Testis (tissue), 3 donors: ENCODE data around the gene ARF1. TPM values are rescaled to one million over a fixed set of nuclear protein-coding genes. Genes with fewer than 3 reads are reported as not detected.

Experiments
- DNase-seq: peaks from one replicate; pipeline ENCODE4 v3.0.0-alpha.2; 2019
- H3K27ac ChIP-seq, 2 donors: fragments of 200-600 bp; sonication (generic); one replicate each; pipeline ENCODE4 v1.5.1; 2019
- H3K27me3 ChIP-seq: fragments of 200-600 bp; sonication (generic); one replicate; pipeline ENCODE4 v1.5.1; 2019
- H3K36me3 ChIP-seq: fragments of 200-600 bp; sonication (generic); one replicate; pipeline ENCODE4 v1.5.1; 2017; ENCODE audit warnings: low read depth; ENCODE audit errors: missing control alignments
- H3K4me1 ChIP-seq: fragments of 200-600 bp; sonication (generic); one replicate; pipeline ENCODE4 v1.5.1; 2019
- H3K4me3 ChIP-seq, 2 donors: fragments of 200-600 bp; sonication (generic); one replicate each; pipeline ENCODE4 v1.5.1; 2017 to 2019
- H3K9me3 ChIP-seq: fragments of 200-600 bp; sonication (generic); one replicate; pipeline ENCODE4 v1.5.1; 2017
- POLR2A ChIP-seq: fragments of 450-650 bp; IDR thresholded peaks from one replicate; pipeline ENCODE4 v1.6.1; 2017; ENCODE audit warnings: antibody characterized with exemption, mild to moderate bottlenecking, moderate library complexity
- WGBS, 2 donors: methylation state at CpG; one replicate each; pipeline ENCODE4 v1.1.5; 2018; 5-methylcytosine and 5-hydroxymethylcytosine counted together
- intact Hi-C: fragments of 100-400 bp; cut with DNase I; formaldehyde crosslinking; loops from one replicate; pipeline ENCODE4 v1.15.1; 2023; ENCODE audit warnings: low total_unique reads
- polyA plus RNA-seq: library from polyadenylated mRNA; stranded (reverse); fragments of 350-450 nt; fragmentation: Illumina TruSeq; extraction: RNeasy Lipid Tissue Mini Kit (QIAGEN cat#74804); gene quantifications from one replicate; pipeline ENCODE4 v1.2.3, GENCODE V29; 2014; ENCODE audit warnings: low read depth, low replicate concordance; ENCODE audit not compliant: insufficient read depth
- total RNA-seq, 2 donors: library from RNA; depleted of rRNA; stranded (reverse); fragments of >200 nt; gene quantifications; one replicate each; pipeline ENCODE4 v1.2.3, GENCODE V29; 2016
- TF ChIP-seq, protein P1 (sequence below), 3 experiments: fragments of 450-650 bp in 2 of 3; fragments of 200-600 bp in 1 of 3; sonication (generic) in 1 of 3; IDR thresholded peaks; one replicate each; pipeline ENCODE4 v1.5.1; 2016 to 2019; ENCODE audit warnings: antibody characterized with exemption in 3 of 3, mild to moderate bottlenecking in 2 of 3, moderate library complexity in 1 of 3

The ARF1 gene
- total and polyA plus RNA-seq, 3 donors from 2014 or later = 426 to 637 (median 488) TPM

DNA sequence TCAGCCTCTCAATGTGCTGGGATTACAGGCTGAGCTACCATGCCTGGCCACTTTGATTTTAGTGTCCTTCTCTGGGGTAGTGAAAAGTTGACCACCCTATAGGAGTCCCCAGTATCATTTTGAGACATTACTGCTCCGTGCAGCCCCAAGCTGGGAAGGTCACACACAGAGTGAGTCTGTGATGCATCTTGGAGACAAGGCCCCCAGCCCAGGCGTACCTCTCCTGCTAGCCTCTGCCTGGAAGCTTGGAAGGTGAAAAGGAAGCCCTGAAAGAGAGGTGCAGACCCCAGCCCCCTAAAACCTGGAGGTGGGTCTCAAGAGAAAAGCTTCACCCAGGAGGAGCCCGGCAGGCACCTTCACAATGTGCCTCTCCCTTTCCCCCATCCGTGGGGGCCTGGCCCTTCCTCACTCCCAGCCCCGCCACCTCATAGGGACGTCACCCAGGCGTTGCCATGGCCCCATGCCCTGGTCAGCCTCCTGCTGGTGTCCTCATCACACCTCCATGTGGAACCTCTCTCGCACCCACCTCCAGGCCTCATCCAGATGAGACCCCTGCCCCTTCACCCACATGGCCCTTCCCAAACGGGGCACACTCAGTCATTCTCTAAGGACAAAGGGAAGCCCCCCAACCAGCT lies 5.6 kb upstream of the ARF1 start:
- WGBS, 2 donors = 75 to 79% methylated on average over 9 of the region's 9 CpGs
- no peak for DNase-seq
- intact Hi-C loops = no loop called here

DNA sequence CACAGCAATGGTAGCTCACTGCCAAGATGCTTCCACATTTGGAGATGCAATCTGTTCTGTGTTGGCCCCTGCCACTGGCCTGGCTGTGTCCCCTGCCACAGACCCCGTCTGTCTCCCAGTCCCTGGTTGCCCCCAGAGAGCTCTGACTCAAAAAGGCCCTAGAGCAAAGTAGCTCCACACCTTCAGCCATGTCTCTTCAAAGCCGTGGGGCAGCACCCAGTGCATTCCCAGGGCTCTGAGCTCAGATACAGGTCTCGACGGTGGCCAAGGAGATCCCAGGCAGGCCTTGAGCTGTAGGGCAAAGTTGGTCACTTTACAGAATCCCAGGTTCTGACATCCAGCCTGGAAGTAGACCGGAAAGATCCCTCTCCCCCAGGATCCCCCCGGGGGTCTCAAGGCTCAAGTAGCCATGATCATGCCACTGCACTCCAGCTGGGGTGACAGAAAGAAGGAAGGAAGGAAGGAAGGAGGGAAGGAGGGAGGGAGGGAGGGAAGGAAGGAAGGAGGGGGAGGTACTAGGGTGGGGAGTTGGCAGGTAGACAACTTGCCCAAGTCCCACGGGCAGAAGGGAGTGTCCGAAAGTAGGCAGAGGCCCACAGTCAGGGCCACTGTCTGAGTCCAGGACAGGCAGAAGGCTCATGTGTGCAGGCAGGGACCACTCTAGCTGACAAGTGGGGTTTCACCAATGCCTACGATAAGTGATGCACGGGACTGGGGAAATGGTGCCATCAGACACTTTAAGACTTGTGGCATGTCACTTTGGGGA lies 4.8 kb upstream of the ARF1 start:
- Histone ChIP-seq H3K36me3 (no peaks in the 10 kb centered on the region), H3K27me3 (no peaks in the 10 kb centered on the region), H3K9me3 (no peaks in the 10 kb centered on the region), H3K27ac (no peak overlapping the region), H3K4me3 (no peak overlapping the region), H3K4me1 (peaks cover 9% of the 10 kb centered on the region)
- 79 to 80% methylated on average over 9 to 10 of the region's 10 CpGs for WGBS, 2 donors
- DNase-seq = no peak
- no peak for TF ChIP-seq POLR2A
- intact Hi-C loops = no loop called here

More for the DNA sequence above, 5.6 kb upstream of the ARF1 start:
- Histone ChIP-seq H3K36me3 (no peaks in the 10 kb centered on the region), H3K27ac (no peak overlapping the region), H3K4me1 (peaks cover 9% of the 10 kb centered on the region), H3K4me3 (no peak overlapping the region), H3K27me3 (no peaks in the 10 kb centered on the region), H3K9me3 (no peaks in the 10 kb centered on the region)
- TF ChIP-seq, protein P1, sequence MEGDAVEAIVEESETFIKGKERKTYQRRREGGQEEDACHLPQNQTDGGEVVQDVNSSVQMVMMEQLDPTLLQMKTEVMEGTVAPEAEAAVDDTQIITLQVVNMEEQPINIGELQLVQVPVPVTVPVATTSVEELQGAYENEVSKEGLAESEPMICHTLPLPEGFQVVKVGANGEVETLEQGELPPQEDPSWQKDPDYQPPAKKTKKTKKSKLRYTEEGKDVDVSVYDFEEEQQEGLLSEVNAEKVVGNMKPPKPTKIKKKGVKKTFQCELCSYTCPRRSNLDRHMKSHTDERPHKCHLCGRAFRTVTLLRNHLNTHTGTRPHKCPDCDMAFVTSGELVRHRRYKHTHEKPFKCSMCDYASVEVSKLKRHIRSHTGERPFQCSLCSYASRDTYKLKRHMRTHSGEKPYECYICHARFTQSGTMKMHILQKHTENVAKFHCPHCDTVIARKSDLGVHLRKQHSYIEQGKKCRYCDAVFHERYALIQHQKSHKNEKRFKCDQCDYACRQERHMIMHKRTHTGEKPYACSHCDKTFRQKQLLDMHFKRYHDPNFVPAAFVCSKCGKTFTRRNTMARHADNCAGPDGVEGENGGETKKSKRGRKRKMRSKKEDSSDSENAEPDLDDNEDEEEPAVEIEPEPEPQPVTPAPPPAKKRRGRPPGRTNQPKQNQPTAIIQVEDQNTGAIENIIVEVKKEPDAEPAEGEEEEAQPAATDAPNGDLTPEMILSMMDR (IDR thresholded peaks at IDR 0.05) = no peak
- no peak for TF ChIP-seq POLR2A

DNA sequence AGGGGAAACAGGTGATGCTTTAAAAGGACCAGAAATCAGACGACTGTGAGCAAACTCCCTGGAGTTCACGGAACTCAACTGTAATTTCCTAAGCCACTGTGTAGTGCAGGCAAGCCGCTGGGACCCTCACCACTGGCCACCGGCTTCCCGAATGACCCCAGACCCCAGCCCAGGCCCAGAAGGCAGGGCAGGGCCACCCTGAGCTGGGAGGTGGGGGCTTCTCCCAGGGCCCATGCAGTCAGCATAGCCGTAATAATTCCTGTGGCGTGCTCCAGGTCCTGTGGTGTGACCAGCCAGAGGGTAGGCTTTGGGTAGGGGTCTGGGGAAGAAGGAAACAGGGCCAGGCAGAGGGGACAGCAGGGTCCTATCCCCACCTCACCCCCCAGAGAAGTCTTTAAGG lies 3.5 kb upstream of the ARF1 start:
- Histone ChIP-seq H3K27ac (no peak overlapping the region), H3K9me3 (no peaks in the 10 kb centered on the region), H3K27me3 (no peaks in the 10 kb centered on the region), H3K4me1 (peaks cover 9% of the 10 kb centered on the region), H3K36me3 (no peaks in the 10 kb centered on the region), H3K4me3 (no peak overlapping the region)
- DNase-seq = no peak
- no peak for TF ChIP-seq POLR2A
- TF ChIP-seq, protein P1 (IDR thresholded peaks at IDR 0.05) = no peak
- intact Hi-C loops = no loop called here
- WGBS, 2 donors = 73 to 89% methylated on average over 2 to 7 of the region's 7 CpGs

DNA sequence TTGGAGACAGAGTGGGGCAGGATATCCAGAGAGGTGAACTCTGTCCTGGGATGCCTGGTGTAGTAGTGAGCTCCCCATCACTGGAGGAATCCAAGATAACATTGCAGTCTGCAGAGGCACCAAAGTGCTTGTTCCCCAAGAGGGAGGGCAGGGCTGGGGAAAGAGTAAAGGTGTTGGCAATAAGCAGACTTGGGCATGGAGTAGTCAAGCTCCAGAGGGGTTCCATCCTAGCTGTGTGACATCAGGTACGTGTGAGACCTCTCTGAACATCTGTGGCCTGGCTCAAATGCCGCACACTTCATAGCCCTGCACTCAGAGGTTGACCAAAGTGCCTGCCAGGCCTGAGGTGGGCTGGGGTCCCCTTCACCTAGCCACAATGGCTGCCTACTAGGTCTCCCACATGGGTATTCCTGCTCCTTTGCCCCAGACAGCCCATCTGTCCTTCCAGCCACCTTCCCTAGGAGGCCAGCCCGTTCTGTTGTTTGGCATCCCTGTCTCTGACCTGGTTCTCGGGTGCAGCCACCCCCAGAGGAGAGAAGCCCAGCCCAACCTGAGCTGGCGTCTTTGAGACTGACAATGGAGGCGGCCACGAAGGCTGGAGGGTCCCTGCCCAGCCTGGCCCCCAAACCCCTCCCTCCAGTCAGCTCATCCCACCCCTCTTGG lies 2.8 kb upstream of the ARF1 start:
- Histone ChIP-seq H3K4me3 (no peak overlapping the region), H3K9me3 (no peaks in the 10 kb centered on the region), H3K27ac (no peak overlapping the region), H3K4me1 (peaks cover 17% of the 10 kb centered on the region), H3K36me3 (no peaks in the 10 kb centered on the region), H3K27me3 (no peaks in the 10 kb centered on the region)
- no peak for DNase-seq
- TF ChIP-seq, protein P1 (IDR thresholded peaks at IDR 0.05) = no peak
- no peak for TF ChIP-seq POLR2A
- intact Hi-C loops = no loop called here
- WGBS, 2 donors = 83 to 92% methylated on average over 1 to 7 of the region's 7 CpGs

DNA sequence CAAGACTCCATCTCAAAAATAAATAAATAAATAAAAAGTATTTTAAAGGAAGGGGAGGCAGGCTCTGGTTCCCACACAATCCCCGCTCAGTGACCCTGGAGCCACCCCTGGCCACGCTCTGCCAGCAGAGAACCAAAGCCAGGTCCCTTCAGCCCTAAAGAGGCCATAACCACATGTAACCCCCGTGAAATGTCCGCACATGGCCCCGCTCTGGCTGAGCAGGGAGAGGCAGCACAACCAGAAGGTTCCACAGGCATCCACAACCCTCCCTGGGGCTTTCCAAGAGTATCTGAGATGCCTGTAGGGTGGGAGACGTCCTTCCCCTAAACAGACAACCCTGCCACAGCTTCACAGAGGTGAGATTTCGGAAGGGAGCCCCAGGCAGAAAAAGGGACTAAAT lies 1.4 kb upstream of the ARF1 start:
- Histone ChIP-seq H3K27me3 (no peaks in the 10 kb centered on the region), H3K9me3 (no peaks in the 10 kb centered on the region), H3K27ac (no peak overlapping the region), H3K4me1 (peaks cover 31% of the 10 kb centered on the region), H3K36me3 (no peaks in the 10 kb centered on the region), H3K4me3 (peak overlapping the region in 1 of 2 donors; percentile 100)
- intact Hi-C loops = no loop called here
- no peak for DNase-seq
- no peak for TF ChIP-seq POLR2A
- TF ChIP-seq, protein P1 (IDR thresholded peaks at IDR 0.05) = no peak
- WGBS, 2 donors = 64 to 73% methylated on average over 2 to 7 of the region's 7 CpGs
